Measurements from ENCODE around the gene DOK5.

DOK5 gene

GRCh38 chr20:54669040-54669363 lies 193.6 kb downstream of the DOK5 start:
- H3K9ac ChIP-seq (ENCODE audit: low read length in 5 of 5), result no peak overlapping the region
- no peak overlapping the region for H3K27ac ChIP-seq (ENCODE audit: low read depth, low read length)
- peaks cover 0 to 8% (median 4%) of the 10 kb centered on the region in 5 donors for H3K4me1 ChIP-seq (ENCODE audit: control insufficient read depth in 5 of 5, insufficient read depth in 5 of 5, low read length in 5 of 5)
- no peak overlapping the region for H3K4me3 ChIP-seq (ENCODE audit: low read depth in 1 of 5, low read length in 5 of 5)
- H3K9me3 ChIP-seq (ENCODE audit: control insufficient read depth in 5 of 5, low read length in 5 of 5), result no peaks in the 10 kb centered on the region
- no peaks in the 10 kb centered on the region for H3K36me3 ChIP-seq (ENCODE audit: control insufficient read depth in 5 of 5, insufficient read depth in 5 of 5, low read length in 5 of 5)
- H3K27me3 ChIP-seq (ENCODE audit: control insufficient read depth in 5 of 5, insufficient read depth in 4 of 5, low read length in 5 of 5), result peaks cover 0 to 4% (median 0%) of the 10 kb centered on the region in 5 donors

- H3K4me3 ChIP-seq (ENCODE audit: low read depth in 1 of 5, low read length in 5 of 5), result no peak overlapping the region
- H3K36me3 ChIP-seq (ENCODE audit: control insufficient read depth in 5 of 5, insufficient read depth in 5 of 5, low read length in 5 of 5), result no peaks in the 10 kb centered on the region
- peaks cover 0 to 4% (median 0%) of the 10 kb centered on the region in 5 donors for H3K27me3 ChIP-seq (ENCODE audit: control insufficient read depth in 5 of 5, insufficient read depth in 4 of 5, low read length in 5 of 5)
- no peaks in the 10 kb centered on the region for H3K9me3 ChIP-seq (ENCODE audit: control insufficient read depth in 5 of 5, low read length in 5 of 5)
- H3K9ac ChIP-seq (ENCODE audit: low read length in 5 of 5), result no peak overlapping the region
- no peak overlapping the region for H3K27ac ChIP-seq (ENCODE audit: low read depth, low read length)
- peaks cover 0 to 5% (median 3%) of the 10 kb centered on the region in 5 donors for H3K4me1 ChIP-seq (ENCODE audit: control insufficient read depth in 5 of 5, insufficient read depth in 5 of 5, low read length in 5 of 5)
These were observed 202.9 kb downstream of the DOK5 start for GRCh38 chr20:54678253-54678652.

- Histone ChIP-seq H3K4me3 (ENCODE audit: low read depth in 1 of 5, low read length in 5 of 5) (no peak overlapping the region), H3K9me3 (ENCODE audit: control insufficient read depth in 5 of 5, low read length in 5 of 5) (no peaks in the 10 kb centered on the region), H3K27ac (ENCODE audit: low read depth, low read length) (no peak overlapping the region), H3K36me3 (ENCODE audit: control insufficient read depth in 5 of 5, insufficient read depth in 5 of 5, low read length in 5 of 5) (no peaks in the 10 kb centered on the region), H3K27me3 (ENCODE audit: control insufficient read depth in 5 of 5, insufficient read depth in 4 of 5, low read length in 5 of 5) (peaks cover 0 to 9% (median 0%) of the 10 kb centered on the region in 5 donors), H3K4me1 (ENCODE audit: control insufficient read depth in 5 of 5, insufficient read depth in 5 of 5, low read length in 5 of 5) (peaks cover 0 to 5% (median 3%) of the 10 kb centered on the region in 5 donors), H3K9ac (ENCODE audit: low read length in 5 of 5) (no peak overlapping the region)
These were observed 205.0 kb downstream of the DOK5 start for GRCh38 chr20:54680439-54680838.

GRCh38 chr20:54680872-54681619 lies 205.7 kb downstream of the DOK5 start:
- H3K27ac ChIP-seq (ENCODE audit: low read depth, low read length), result no peak overlapping the region
- H3K27me3 ChIP-seq (ENCODE audit: control insufficient read depth in 5 of 5, insufficient read depth in 4 of 5, low read length in 5 of 5), result peaks cover 0 to 9% (median 0%) of the 10 kb centered on the region in 5 donors

GRCh38 chr20:54681869-54682268 lies 206.5 kb downstream of the DOK5 start:
- H3K9me3 ChIP-seq (ENCODE audit: control insufficient read depth in 5 of 5, low read length in 5 of 5), result no peaks in the 10 kb centered on the region

More at GRCh38 chr20:54680872-54681619, 205.7 kb downstream of the DOK5 start:
- Histone ChIP-seq H3K9ac (ENCODE audit: low read length in 5 of 5) (no peak overlapping the region), H3K4me1 (ENCODE audit: control insufficient read depth in 5 of 5, insufficient read depth in 5 of 5, low read length in 5 of 5) (peaks cover 0 to 5% (median 3%) of the 10 kb centered on the region in 5 donors), H3K36me3 (ENCODE audit: control insufficient read depth in 5 of 5, insufficient read depth in 5 of 5, low read length in 5 of 5) (no peaks in the 10 kb centered on the region), H3K9me3 (ENCODE audit: control insufficient read depth in 5 of 5, low read length in 5 of 5) (no peaks in the 10 kb centered on the region), H3K4me3 (ENCODE audit: low read depth in 1 of 5, low read length in 5 of 5) (no peak overlapping the region)

GRCh38 chr20:54688476-54688875 lies 213.1 kb downstream of the DOK5 start:
- H3K36me3 ChIP-seq (ENCODE audit: control insufficient read depth in 5 of 5, insufficient read depth in 5 of 5, low read length in 5 of 5), result no peaks in the 10 kb centered on the region
- H3K27me3 ChIP-seq (ENCODE audit: control insufficient read depth in 5 of 5, insufficient read depth in 4 of 5, low read length in 5 of 5), result peaks cover 0 to 5% (median 0%) of the 10 kb centered on the region in 5 donors
- H3K9me3 ChIP-seq (ENCODE audit: control insufficient read depth in 5 of 5, low read length in 5 of 5), result no peaks in the 10 kb centered on the region
- H3K4me3 ChIP-seq (ENCODE audit: low read depth in 1 of 5, low read length in 5 of 5), result no peak overlapping the region
- H3K27ac ChIP-seq (ENCODE audit: low read depth, low read length), result no peak overlapping the region
- no peak overlapping the region for H3K9ac ChIP-seq (ENCODE audit: low read length in 5 of 5)
- no peaks in the 10 kb centered on the region for H3K4me1 ChIP-seq (ENCODE audit: control insufficient read depth in 5 of 5, insufficient read depth in 5 of 5, low read length in 5 of 5)

More at GRCh38 chr20:54681869-54682268, 206.5 kb downstream of the DOK5 start:
- Histone ChIP-seq H3K9ac (ENCODE audit: low read length in 5 of 5) (no peak overlapping the region), H3K27ac (ENCODE audit: low read depth, low read length) (no peak overlapping the region), H3K36me3 (ENCODE audit: control insufficient read depth in 5 of 5, insufficient read depth in 5 of 5, low read length in 5 of 5) (no peaks in the 10 kb centered on the region), H3K27me3 (ENCODE audit: control insufficient read depth in 5 of 5, insufficient read depth in 4 of 5, low read length in 5 of 5) (peaks cover 0 to 9% (median 0%) of the 10 kb centered on the region in 5 donors), H3K4me3 (ENCODE audit: low read depth in 1 of 5, low read length in 5 of 5) (no peak overlapping the region), H3K4me1 (ENCODE audit: control insufficient read depth in 5 of 5, insufficient read depth in 5 of 5, low read length in 5 of 5) (peaks cover 0 to 5% (median 3%) of the 10 kb centered on the region in 5 donors)

GRCh38 chr20:54690323-54690722 lies 214.9 kb downstream of the DOK5 start:
- Histone ChIP-seq H3K9me3 (ENCODE audit: control insufficient read depth in 5 of 5, low read length in 5 of 5) (no peaks in the 10 kb centered on the region), H3K9ac (ENCODE audit: low read length in 5 of 5) (no peak overlapping the region), H3K4me1 (ENCODE audit: control insufficient read depth in 5 of 5, insufficient read depth in 5 of 5, low read length in 5 of 5) (no peaks in the 10 kb centered on the region), H3K27me3 (ENCODE audit: control insufficient read depth in 5 of 5, insufficient read depth in 4 of 5, low read length in 5 of 5) (peaks cover 0 to 1% (median 0%) of the 10 kb centered on the region in 5 donors), H3K27ac (ENCODE audit: low read depth, low read length) (no peak overlapping the region), H3K36me3 (ENCODE audit: control insufficient read depth in 5 of 5, insufficient read depth in 5 of 5, low read length in 5 of 5) (no peaks in the 10 kb centered on the region), H3K4me3 (ENCODE audit: low read depth in 1 of 5, low read length in 5 of 5) (no peak overlapping the region)

GRCh38 chr20:54691327-54691726 lies 215.9 kb downstream of the DOK5 start:
- Histone ChIP-seq H3K36me3 (ENCODE audit: control insufficient read depth in 5 of 5, insufficient read depth in 5 of 5, low read length in 5 of 5) (no peaks in the 10 kb centered on the region), H3K27ac (ENCODE audit: low read depth, low read length) (no peak overlapping the region), H3K4me3 (ENCODE audit: low read depth in 1 of 5, low read length in 5 of 5) (no peak overlapping the region), H3K9ac (ENCODE audit: low read length in 5 of 5) (no peak overlapping the region), H3K9me3 (ENCODE audit: control insufficient read depth in 5 of 5, low read length in 5 of 5) (no peaks in the 10 kb centered on the region), H3K4me1 (ENCODE audit: control insufficient read depth in 5 of 5, insufficient read depth in 5 of 5, low read length in 5 of 5) (no peaks in the 10 kb centered on the region), H3K27me3 (ENCODE audit: control insufficient read depth in 5 of 5, insufficient read depth in 4 of 5, low read length in 5 of 5) (no peaks in the 10 kb centered on the region)

- Histone ChIP-seq H3K4me3 (ENCODE audit: low read depth in 1 of 5, low read length in 5 of 5) (no peak overlapping the region), H3K27ac (ENCODE audit: low read depth, low read length) (no peak overlapping the region), H3K9ac (ENCODE audit: low read length in 5 of 5) (no peak overlapping the region), H3K27me3 (ENCODE audit: control insufficient read depth in 5 of 5, insufficient read depth in 4 of 5, low read length in 5 of 5) (no peaks in the 10 kb centered on the region), H3K4me1 (ENCODE audit: control insufficient read depth in 5 of 5, insufficient read depth in 5 of 5, low read length in 5 of 5) (no peaks in the 10 kb centered on the region), H3K9me3 (ENCODE audit: control insufficient read depth in 5 of 5, low read length in 5 of 5) (no peaks in the 10 kb centered on the region), H3K36me3 (ENCODE audit: control insufficient read depth in 5 of 5, insufficient read depth in 5 of 5, low read length in 5 of 5) (no peaks in the 10 kb centered on the region)
These were observed 216.9 kb downstream of the DOK5 start for GRCh38 chr20:54692168-54692887.

- Histone ChIP-seq H3K9ac (ENCODE audit: low read length in 5 of 5) (no peak overlapping the region), H3K4me3 (ENCODE audit: low read depth in 1 of 5, low read length in 5 of 5) (no peak overlapping the region), H3K27me3 (ENCODE audit: control insufficient read depth in 5 of 5, insufficient read depth in 4 of 5, low read length in 5 of 5) (no peaks in the 10 kb centered on the region), H3K36me3 (ENCODE audit: control insufficient read depth in 5 of 5, insufficient read depth in 5 of 5, low read length in 5 of 5) (no peaks in the 10 kb centered on the region), H3K9me3 (ENCODE audit: control insufficient read depth in 5 of 5, low read length in 5 of 5) (no peaks in the 10 kb centered on the region), H3K27ac (ENCODE audit: low read depth, low read length) (no peak overlapping the region), H3K4me1 (ENCODE audit: control insufficient read depth in 5 of 5, insufficient read depth in 5 of 5, low read length in 5 of 5) (no peaks in the 10 kb centered on the region)
These were observed 219.1 kb downstream of the DOK5 start for GRCh38 chr20:54694516-54694915.
